ENCODE measurements around the gene TWF2.

DNA sequence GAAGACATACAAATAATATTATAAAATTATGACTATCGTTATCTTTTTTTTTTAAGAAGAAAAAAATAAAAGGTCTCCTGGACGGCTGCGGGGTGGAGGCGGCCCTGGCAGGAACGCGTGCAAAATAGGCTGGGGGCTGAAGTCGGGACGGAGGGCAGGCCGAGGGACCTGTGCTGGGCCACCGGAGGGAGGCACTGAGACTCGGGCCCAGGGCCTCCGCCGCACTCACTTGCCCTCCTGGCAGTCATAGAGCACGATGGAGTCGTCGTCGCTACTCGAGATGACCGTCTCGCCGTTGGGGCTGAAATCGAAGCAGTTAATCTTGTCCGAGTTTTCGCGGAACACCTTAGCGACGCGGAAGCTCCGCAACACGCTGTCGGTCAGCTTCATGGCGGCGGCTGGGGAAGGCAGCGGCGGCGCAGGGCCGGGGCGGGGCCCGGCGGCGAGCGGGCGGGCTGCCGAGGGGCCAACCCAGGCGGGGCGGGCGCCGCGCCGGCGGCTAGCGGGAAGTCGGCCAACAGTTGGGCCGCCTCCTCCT lies 39.1 kb upstream of the TWF2 start:
- TF ChIP-seq, protein P1, sequence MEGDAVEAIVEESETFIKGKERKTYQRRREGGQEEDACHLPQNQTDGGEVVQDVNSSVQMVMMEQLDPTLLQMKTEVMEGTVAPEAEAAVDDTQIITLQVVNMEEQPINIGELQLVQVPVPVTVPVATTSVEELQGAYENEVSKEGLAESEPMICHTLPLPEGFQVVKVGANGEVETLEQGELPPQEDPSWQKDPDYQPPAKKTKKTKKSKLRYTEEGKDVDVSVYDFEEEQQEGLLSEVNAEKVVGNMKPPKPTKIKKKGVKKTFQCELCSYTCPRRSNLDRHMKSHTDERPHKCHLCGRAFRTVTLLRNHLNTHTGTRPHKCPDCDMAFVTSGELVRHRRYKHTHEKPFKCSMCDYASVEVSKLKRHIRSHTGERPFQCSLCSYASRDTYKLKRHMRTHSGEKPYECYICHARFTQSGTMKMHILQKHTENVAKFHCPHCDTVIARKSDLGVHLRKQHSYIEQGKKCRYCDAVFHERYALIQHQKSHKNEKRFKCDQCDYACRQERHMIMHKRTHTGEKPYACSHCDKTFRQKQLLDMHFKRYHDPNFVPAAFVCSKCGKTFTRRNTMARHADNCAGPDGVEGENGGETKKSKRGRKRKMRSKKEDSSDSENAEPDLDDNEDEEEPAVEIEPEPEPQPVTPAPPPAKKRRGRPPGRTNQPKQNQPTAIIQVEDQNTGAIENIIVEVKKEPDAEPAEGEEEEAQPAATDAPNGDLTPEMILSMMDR (IDR thresholded peaks at IDR 0.05; ENCODE audit: low read depth, low read length): peak; percentile 16; the same call in 1 of the 2 replicates
- TF ChIP-seq EZH2phosphoT487 (IDR thresholded peaks at IDR 0.05; ENCODE audit: low read depth): no peak

Measured in OCI-LY3 (cell line).